ENCODE measurements around the gene OTOS. TPM values are rescaled to one million over a fixed set of nuclear protein-coding genes. Genes with fewer than 3 reads are reported as not detected.
A peak's percentile ranks its signal among the peaks of the same experiment; 100 is the strongest.

The OTOS gene
- total and polyA plus RNA-seq, 7 donors: 0.20 TPM; not detected in 6

GRCh38 chr2:240128608-240129145, 11.8 kb downstream of the OTOS start:
- WGBS, 3 donors: 38 to 66% (median 39%) methylated on average over 12 of the region's 12 CpGs
- ATAC-seq (peak; percentile 92 to 99 (median 96)), DNase-seq (peak; percentile 62 to 79)
- Histone ChIP-seq H3K4me3 (no peak overlapping the region), H3K27ac (peak overlapping the region; percentile 82), H3K27me3 (ENCODE audit: insufficient read depth in 3 of 3, low read length in 2 of 3) (no peaks in the 10 kb centered on the region), H3K4me1 (peaks cover 13% of the 10 kb centered on the region), H3K9me3 (no peaks in the 10 kb centered on the region), H3K36me3 (ENCODE audit: insufficient read depth in 1 of 2, low read depth in 1 of 2) (peaks cover 7 to 64% of the 10 kb centered on the region in 2 donors)
- TF ChIP-seq CTCF (IDR thresholded peaks at IDR 0.05): no peak
- intact Hi-C loops (cut with DNase I): no loop called here

- Histone ChIP-seq H3K9me3 (no peaks in the 10 kb centered on the region), H3K27ac (peak overlapping the region; percentile 82), H3K27me3 (ENCODE audit: insufficient read depth in 3 of 3, low read length in 2 of 3) (no peaks in the 10 kb centered on the region), H3K4me1 (peaks cover 13% of the 10 kb centered on the region), H3K4me3 (no peak overlapping the region), H3K36me3 (ENCODE audit: insufficient read depth in 1 of 2, low read depth in 1 of 2) (peaks cover 7 to 58% of the 10 kb centered on the region in 2 donors)
- peak in 3 of 4 donors; percentile 2 to 35 (median 23) for ATAC-seq
- 68 to 76% (median 69%) methylated on average over 16 of the region's 16 CpGs for WGBS, 3 donors
- no peak for TF ChIP-seq CTCF (IDR thresholded peaks at IDR 0.05)
- intact Hi-C loops (cut with DNase I): no loop called here
- DNase-seq: peak in 1 of 2 donors; percentile 7
Observed at GRCh38 chr2:240127911-240128607, 12.4 kb downstream of the OTOS start.

GRCh38 chr2:240127191-240127750, 13.2 kb downstream of the OTOS start:
- 82 to 99% (median 94%) methylated on average over 7 of the region's 7 CpGs for WGBS, 3 donors
- peak overlapping the region; percentile 82 for H3K27ac ChIP-seq
- no peaks in the 10 kb centered on the region for H3K27me3 ChIP-seq (ENCODE audit: insufficient read depth in 3 of 3, low read length in 2 of 3)
- H3K4me1 ChIP-seq: peaks cover 13% of the 10 kb centered on the region
- no peaks in the 10 kb centered on the region for H3K9me3 ChIP-seq
- no peak overlapping the region for H3K4me3 ChIP-seq
- no peak for TF ChIP-seq CTCF (IDR thresholded peaks at IDR 0.05)
- ATAC-seq: no peak
- peaks cover 7 to 50% of the 10 kb centered on the region in 2 donors for H3K36me3 ChIP-seq (ENCODE audit: insufficient read depth in 1 of 2, low read depth in 1 of 2)
- DNase-seq: peak in 1 of 2 donors; percentile 10
- intact Hi-C loops (cut with DNase I): no loop called here

- Histone ChIP-seq H3K4me3 (no peak overlapping the region), H3K4me1 (peaks cover 13% of the 10 kb centered on the region), H3K27ac (no peak overlapping the region), H3K27me3 (ENCODE audit: insufficient read depth in 3 of 3, low read length in 2 of 3) (no peaks in the 10 kb centered on the region), H3K36me3 (ENCODE audit: insufficient read depth in 1 of 2, low read depth in 1 of 2) (peaks cover 7 to 45% of the 10 kb centered on the region in 2 donors), H3K9me3 (no peaks in the 10 kb centered on the region)
- WGBS, 3 donors: 88 to 95% (median 95%) methylated on average over 10 of the region's 10 CpGs
- DNase-seq: peak in 1 of 2 donors; percentile 8
- ATAC-seq: no peak
- TF ChIP-seq CTCF (IDR thresholded peaks at IDR 0.05): no peak
- intact Hi-C loops (cut with DNase I): no loop called here
Observed at GRCh38 chr2:240126731-240127130, 13.7 kb downstream of the OTOS start.

All from psoas muscle (tissue), 8 donors.